ENCODE data around the gene TBC1D32.
"Not testable (repeated sequence)": the region's sequence is repeated elsewhere in the genome, so short reads cannot be mapped to it uniquely, and the experiment has no call there.

TBC1D32 gene

DNA sequence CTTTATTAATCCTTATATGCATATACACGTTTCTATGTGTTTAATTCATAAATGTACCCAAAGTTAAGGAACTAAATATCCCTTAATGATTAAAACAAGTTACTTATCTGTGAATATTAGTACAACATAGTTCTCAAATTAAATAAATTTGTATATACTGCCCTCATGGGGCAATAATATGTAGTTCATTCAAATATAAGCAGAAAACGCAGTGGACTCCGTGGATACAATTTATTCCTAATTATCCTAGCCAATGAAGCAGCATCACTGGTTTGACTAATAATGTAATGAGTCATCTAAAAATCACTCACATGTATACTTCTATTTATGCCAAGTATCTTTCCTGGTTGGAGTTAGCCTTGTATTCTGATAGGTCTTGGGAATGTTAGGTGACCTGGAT is 111.6 kb downstream of the TBC1D32 start:
- Histone ChIP-seq H3K27ac (ENCODE audit: low read depth, low read length) (no peak overlapping the region), H3K79me2 (ENCODE audit: control insufficient read depth, insufficient read depth, low read length, unreplicated experiment) (no peaks in the 10 kb centered on the region), H3K4me1 (ENCODE audit: control insufficient read depth, insufficient read depth, low read length, unreplicated experiment) (peaks cover 4% of the 10 kb centered on the region), H3K4me3 (ENCODE audit: low read depth, low read length) (no peak overlapping the region), H3K27me3 (ENCODE audit: insufficient read depth, low read length) (no peaks in the 10 kb centered on the region), H3K36me3 (ENCODE audit: insufficient read depth, low read length) (no peaks in the 10 kb centered on the region), H2AFZ (ENCODE audit: low read length, unreplicated experiment) (no peak overlapping the region)

DNA sequence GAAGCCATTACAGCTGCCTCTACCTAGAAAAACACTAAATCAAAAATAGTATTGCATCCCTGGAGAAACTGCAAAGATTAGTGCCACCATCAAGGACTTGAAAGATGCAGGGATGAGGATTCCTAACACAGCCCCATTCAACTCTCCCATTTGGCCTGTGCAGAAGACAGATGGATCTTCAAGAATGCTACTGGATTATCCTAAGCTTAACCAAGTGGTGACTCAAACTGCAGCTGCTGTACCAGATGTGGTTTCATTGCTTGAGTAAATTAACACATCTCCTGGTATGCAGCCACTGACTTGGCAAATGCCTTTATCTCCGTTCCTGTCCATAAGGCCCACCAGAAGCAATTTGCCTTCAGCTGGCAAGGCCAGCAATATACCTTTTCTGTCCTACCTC is 117.4 kb downstream of the TBC1D32 start:
- Histone ChIP-seq H3K27ac (ENCODE audit: low read depth, low read length) (no peak overlapping the region), H3K36me3 (ENCODE audit: insufficient read depth, low read length) (peaks cover 11% of the 10 kb centered on the region), H2AFZ (ENCODE audit: low read length, unreplicated experiment) (no peak overlapping the region), H3K4me1 (ENCODE audit: control insufficient read depth, insufficient read depth, low read length, unreplicated experiment) (no peaks in the 10 kb centered on the region), H3K79me2 (ENCODE audit: control insufficient read depth, insufficient read depth, low read length, unreplicated experiment) (no peaks in the 10 kb centered on the region), H3K27me3 (ENCODE audit: insufficient read depth, low read length) (no peaks in the 10 kb centered on the region), H3K4me3 (ENCODE audit: low read depth, low read length) (no peak overlapping the region)

DNA sequence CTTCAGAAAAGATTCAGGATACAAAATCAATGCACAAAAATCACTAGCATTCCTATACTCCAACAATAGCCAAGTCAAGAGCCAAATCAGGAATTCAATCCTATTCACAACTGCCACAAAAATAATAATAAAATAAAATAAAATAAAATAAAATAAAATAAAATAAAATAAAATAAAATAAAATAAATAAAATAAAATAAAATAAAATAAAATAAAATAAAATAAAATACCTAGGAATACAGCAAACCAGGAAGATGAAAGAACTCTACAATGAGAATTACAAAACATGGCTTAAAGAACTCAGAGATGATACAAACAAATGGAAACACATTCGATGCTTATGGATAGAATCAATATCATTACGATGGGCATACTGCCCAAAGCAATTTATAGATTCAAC is 120.9 kb downstream of the TBC1D32 start:
- peaks cover 11% of the 10 kb centered on the region for H3K36me3 ChIP-seq (ENCODE audit: insufficient read depth, low read length)
- not testable (repeated sequence) for H3K79me2 ChIP-seq (ENCODE audit: control insufficient read depth, insufficient read depth, low read length, unreplicated experiment); H2AFZ ChIP-seq (ENCODE audit: low read length, unreplicated experiment); H3K4me3 ChIP-seq (ENCODE audit: low read depth, low read length); H3K27me3 ChIP-seq (ENCODE audit: insufficient read depth, low read length); H3K4me1 ChIP-seq (ENCODE audit: control insufficient read depth, insufficient read depth, low read length, unreplicated experiment); H3K27ac ChIP-seq (ENCODE audit: low read depth, low read length)

DNA sequence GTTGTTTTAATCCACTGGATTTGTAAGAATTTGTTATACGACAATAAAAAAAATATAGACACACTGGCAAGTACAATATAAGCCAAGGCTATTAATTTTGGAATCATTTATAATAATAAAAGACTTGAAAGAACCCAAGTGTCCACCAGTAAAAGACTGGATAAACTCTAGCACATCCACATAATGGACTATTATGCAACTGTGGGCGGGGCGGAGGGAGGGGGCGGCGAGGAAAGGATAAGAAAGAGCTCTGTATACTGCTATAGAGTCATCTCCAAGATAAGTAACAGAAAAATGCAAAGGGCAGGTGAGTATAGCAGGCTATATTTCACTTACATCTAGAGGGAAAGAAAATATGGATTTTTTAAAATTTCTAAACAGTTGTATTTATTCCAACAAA is 123.3 kb downstream of the TBC1D32 start:
- no peaks in the 10 kb centered on the region for H3K4me1 ChIP-seq (ENCODE audit: control insufficient read depth, insufficient read depth, low read length, unreplicated experiment)
- no peaks in the 10 kb centered on the region for H3K27me3 ChIP-seq (ENCODE audit: insufficient read depth, low read length)
- no peaks in the 10 kb centered on the region for H3K79me2 ChIP-seq (ENCODE audit: control insufficient read depth, insufficient read depth, low read length, unreplicated experiment)
- H2AFZ ChIP-seq (ENCODE audit: low read length, unreplicated experiment): no peak overlapping the region
- no peak overlapping the region for H3K27ac ChIP-seq (ENCODE audit: low read depth, low read length)
- peaks cover 11% of the 10 kb centered on the region for H3K36me3 ChIP-seq (ENCODE audit: insufficient read depth, low read length)
- no peak overlapping the region for H3K4me3 ChIP-seq (ENCODE audit: low read depth, low read length)

DNA sequence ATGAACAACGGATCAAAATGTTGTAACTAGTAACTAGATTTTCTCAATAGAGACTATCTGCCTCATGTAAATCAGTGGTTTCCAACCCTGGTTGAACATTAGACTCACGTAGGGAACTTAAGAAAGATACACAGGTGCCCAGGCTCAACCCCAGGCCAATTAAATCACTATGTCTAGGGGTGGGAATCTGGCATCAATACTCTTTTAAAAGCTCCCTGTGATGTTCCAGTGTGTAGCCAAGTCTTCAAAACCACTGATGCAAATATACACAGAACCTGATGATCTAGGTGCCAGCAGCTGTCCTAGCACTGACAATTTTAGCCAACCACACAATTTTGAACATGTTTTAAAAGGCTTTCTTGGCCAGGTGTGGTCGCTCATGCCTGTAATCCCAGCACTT is 128.7 kb downstream of the TBC1D32 start:
- H3K36me3 ChIP-seq (ENCODE audit: insufficient read depth, low read length): no peaks in the 10 kb centered on the region
- no peaks in the 10 kb centered on the region for H3K27me3 ChIP-seq (ENCODE audit: insufficient read depth, low read length)
- H3K4me1 ChIP-seq (ENCODE audit: control insufficient read depth, insufficient read depth, low read length, unreplicated experiment): no peaks in the 10 kb centered on the region
- no peak overlapping the region for H3K27ac ChIP-seq (ENCODE audit: low read depth, low read length)
- H3K4me3 ChIP-seq (ENCODE audit: low read depth, low read length): no peak overlapping the region
- no peak overlapping the region for H2AFZ ChIP-seq (ENCODE audit: low read length, unreplicated experiment)
- H3K79me2 ChIP-seq (ENCODE audit: control insufficient read depth, insufficient read depth, low read length, unreplicated experiment): no peaks in the 10 kb centered on the region

DNA sequence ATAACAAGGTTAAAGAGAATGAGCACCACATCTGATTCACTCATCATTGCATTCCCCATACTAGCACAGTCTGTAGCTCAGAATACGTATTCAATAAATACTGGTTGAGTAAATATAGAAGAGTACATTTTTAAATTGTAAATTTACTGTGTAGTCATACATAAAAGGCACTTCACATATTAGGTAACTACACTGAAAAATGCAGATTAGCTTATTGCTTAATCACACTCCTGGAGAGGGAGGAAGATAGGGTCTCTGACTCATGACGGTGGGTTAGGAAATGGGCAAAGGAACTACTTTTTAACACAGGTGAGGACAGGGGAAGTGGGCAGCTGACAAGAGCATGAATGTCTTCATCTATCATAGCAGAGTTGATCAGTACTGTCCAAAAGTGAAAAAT is 133.2 kb downstream of the TBC1D32 start:
- H3K27ac ChIP-seq (ENCODE audit: low read depth, low read length): no peak overlapping the region
- no peaks in the 10 kb centered on the region for H3K79me2 ChIP-seq (ENCODE audit: control insufficient read depth, insufficient read depth, low read length, unreplicated experiment)
- no peak overlapping the region for H3K4me3 ChIP-seq (ENCODE audit: low read depth, low read length)
- no peak overlapping the region for H2AFZ ChIP-seq (ENCODE audit: low read length, unreplicated experiment)
- no peaks in the 10 kb centered on the region for H3K4me1 ChIP-seq (ENCODE audit: control insufficient read depth, insufficient read depth, low read length, unreplicated experiment)
- no peaks in the 10 kb centered on the region for H3K36me3 ChIP-seq (ENCODE audit: insufficient read depth, low read length)
- H3K27me3 ChIP-seq (ENCODE audit: insufficient read depth, low read length): no peaks in the 10 kb centered on the region

DNA sequence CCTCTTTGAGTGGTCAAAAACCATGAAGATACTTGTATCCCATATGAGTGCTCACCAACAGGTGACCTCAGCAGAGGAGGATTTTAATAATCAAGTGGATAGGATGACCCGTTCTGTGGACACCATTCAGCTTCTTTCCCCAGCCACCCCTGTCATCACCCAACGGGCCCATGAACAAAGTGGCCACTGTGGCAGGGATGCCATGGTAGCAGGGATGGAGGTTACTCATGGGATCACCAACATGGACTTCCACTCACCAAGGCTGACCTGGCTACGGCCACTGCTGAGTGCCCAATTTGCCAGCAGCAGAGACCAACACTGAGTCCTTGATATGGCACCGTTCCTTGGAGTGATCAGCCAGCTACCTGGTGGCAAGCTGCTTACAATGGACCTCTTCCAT is 138.2 kb downstream of the TBC1D32 start:
- not testable (repeated sequence) for H3K4me3 ChIP-seq (ENCODE audit: low read depth, low read length); H2AFZ ChIP-seq (ENCODE audit: low read length, unreplicated experiment)

DNA sequence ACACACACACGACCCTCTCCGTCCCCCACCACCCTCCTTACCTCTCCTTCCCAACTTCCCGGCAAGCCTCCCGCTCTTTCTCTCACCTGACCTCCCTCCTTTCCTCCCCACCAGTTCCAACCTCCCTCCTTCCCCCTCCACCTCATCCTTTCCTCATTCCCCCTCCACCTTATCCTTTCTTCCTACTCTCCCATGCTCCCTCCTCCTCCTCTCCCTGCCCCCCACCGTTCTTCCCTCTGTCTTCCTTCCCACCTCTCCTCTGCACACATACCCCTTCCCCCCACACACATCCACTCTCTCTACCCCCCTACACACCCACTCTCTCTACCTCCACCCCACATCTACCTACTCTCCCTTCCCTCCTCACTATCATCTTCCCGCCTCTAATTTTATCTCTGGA is 144.2 kb downstream of the TBC1D32 start:
- H3K79me2 ChIP-seq (ENCODE audit: control insufficient read depth, insufficient read depth, low read length, unreplicated experiment): no peaks in the 10 kb centered on the region
- H3K4me3 ChIP-seq (ENCODE audit: low read depth, low read length): no peak overlapping the region
- no peaks in the 10 kb centered on the region for H3K36me3 ChIP-seq (ENCODE audit: insufficient read depth, low read length)
- no peaks in the 10 kb centered on the region for H3K4me1 ChIP-seq (ENCODE audit: control insufficient read depth, insufficient read depth, low read length, unreplicated experiment)
- no peak overlapping the region for H3K27ac ChIP-seq (ENCODE audit: low read depth, low read length)
- H2AFZ ChIP-seq (ENCODE audit: low read length, unreplicated experiment): no peak overlapping the region
- H3K27me3 ChIP-seq (ENCODE audit: insufficient read depth, low read length): no peaks in the 10 kb centered on the region

More for the DNA sequence above, 138.2 kb downstream of the TBC1D32 start:
- H3K79me2 ChIP-seq (ENCODE audit: control insufficient read depth, insufficient read depth, low read length, unreplicated experiment); H3K4me1 ChIP-seq (ENCODE audit: control insufficient read depth, insufficient read depth, low read length, unreplicated experiment); H3K27me3 ChIP-seq (ENCODE audit: insufficient read depth, low read length); H3K27ac ChIP-seq (ENCODE audit: low read depth, low read length); H3K36me3 ChIP-seq (ENCODE audit: insufficient read depth, low read length): not testable (repeated sequence)

DNA sequence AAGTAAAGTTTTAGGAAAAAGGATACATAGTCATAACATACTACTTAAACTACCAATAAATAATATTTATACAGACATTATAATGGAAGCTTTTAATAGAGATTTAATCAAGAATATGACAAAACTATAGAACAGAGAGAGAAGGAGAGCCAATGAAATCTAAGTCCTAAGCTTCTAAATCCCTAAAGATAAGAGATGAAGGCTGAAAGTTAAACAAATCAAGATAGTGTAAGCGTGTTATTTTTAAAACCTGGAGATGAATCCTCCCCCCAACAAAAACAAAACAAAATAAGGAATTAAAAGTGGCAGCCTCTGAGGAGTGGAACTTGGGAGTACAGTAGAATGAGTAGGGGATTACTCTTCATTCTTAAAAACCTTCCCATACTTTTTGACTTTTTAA is 145.9 kb downstream of the TBC1D32 start:
- Histone ChIP-seq H3K27ac (ENCODE audit: low read depth, low read length) (no peak overlapping the region), H3K4me1 (ENCODE audit: control insufficient read depth, insufficient read depth, low read length, unreplicated experiment) (no peaks in the 10 kb centered on the region)

DNA sequence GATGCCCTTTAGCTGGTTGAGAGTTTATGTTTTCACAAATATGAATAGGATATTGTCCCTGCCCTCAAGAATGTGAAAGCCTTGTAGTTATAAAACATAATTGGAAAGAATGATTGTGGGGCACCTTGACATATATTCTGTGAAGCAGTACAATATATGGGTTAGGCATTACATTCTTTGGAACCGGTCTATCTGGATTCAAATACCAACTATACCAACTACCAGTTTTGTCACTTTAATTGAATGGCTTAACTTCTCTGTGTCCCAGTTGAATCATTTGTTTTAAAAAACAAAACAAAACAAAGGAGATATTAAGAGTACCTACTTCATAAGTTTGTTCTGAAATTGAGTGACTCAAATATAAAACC is 146.5 kb downstream of the TBC1D32 start:
- no peaks in the 10 kb centered on the region for H3K36me3 ChIP-seq (ENCODE audit: insufficient read depth, low read length)
- no peak overlapping the region for H3K27ac ChIP-seq (ENCODE audit: low read depth, low read length)
- no peak overlapping the region for H3K4me3 ChIP-seq (ENCODE audit: low read depth, low read length)
- H2AFZ ChIP-seq (ENCODE audit: low read length, unreplicated experiment): no peak overlapping the region
- no peaks in the 10 kb centered on the region for H3K79me2 ChIP-seq (ENCODE audit: control insufficient read depth, insufficient read depth, low read length, unreplicated experiment)
- no peaks in the 10 kb centered on the region for H3K4me1 ChIP-seq (ENCODE audit: control insufficient read depth, insufficient read depth, low read length, unreplicated experiment)
- no peaks in the 10 kb centered on the region for H3K27me3 ChIP-seq (ENCODE audit: insufficient read depth, low read length)

More for the DNA sequence above, 145.9 kb downstream of the TBC1D32 start:
- Histone ChIP-seq H3K79me2 (ENCODE audit: control insufficient read depth, insufficient read depth, low read length, unreplicated experiment) (no peaks in the 10 kb centered on the region), H2AFZ (ENCODE audit: low read length, unreplicated experiment) (no peak overlapping the region), H3K4me3 (ENCODE audit: low read depth, low read length) (no peak overlapping the region), H3K27me3 (ENCODE audit: insufficient read depth, low read length) (no peaks in the 10 kb centered on the region), H3K36me3 (ENCODE audit: insufficient read depth, low read length) (no peaks in the 10 kb centered on the region)

DNA sequence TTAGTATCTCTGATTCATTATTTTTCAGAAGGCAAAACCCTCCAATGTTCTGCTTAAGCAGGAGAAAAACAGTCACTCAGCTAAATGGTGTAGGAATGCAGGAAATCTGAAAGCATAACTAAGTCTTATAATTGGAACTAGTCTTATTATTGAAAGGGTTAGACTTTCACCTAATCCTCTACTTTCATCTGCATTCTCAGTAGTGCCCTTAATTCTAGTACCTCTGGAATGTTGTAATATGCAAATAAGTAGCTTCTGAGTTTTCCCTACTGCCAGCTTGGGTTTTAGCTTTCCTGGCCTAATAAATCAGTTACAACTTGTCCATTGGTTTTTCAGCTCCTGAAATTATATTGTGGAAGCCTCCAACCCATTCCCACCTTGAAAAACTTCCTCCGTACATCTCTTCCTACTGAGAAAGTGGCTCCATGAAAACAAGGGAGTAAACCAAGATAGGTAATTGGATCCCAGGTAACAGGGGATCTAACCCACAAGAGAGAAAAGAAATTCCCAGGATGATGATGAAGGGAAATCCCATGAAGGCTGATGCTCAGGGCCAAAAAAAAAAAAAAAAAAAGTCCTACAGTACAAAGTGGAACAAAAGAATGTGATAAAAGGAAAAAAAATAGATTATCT is 147.0 kb downstream of the TBC1D32 start:
- no peak overlapping the region for H3K27ac ChIP-seq (ENCODE audit: low read depth, low read length)
- no peaks in the 10 kb centered on the region for H3K36me3 ChIP-seq (ENCODE audit: insufficient read depth, low read length)

More for the DNA sequence above, 147.0 kb downstream of the TBC1D32 start:
- H3K4me3 ChIP-seq (ENCODE audit: low read depth, low read length): no peak overlapping the region
- no peaks in the 10 kb centered on the region for H3K79me2 ChIP-seq (ENCODE audit: control insufficient read depth, insufficient read depth, low read length, unreplicated experiment)
- H2AFZ ChIP-seq (ENCODE audit: low read length, unreplicated experiment): no peak overlapping the region
- H3K4me1 ChIP-seq (ENCODE audit: control insufficient read depth, insufficient read depth, low read length, unreplicated experiment): no peaks in the 10 kb centered on the region
- no peaks in the 10 kb centered on the region for H3K27me3 ChIP-seq (ENCODE audit: insufficient read depth, low read length)

All from ACC112 (cell line).